CD4-positive, alpha-beta T cell treated with Interleukin-17A for 1 hour (primary cell): Measurements from ENCODE around the gene TTC34.

Source experiments
- DNase-seq: peaks from one replicate; pipeline ENCODE4 v3.0.0-alpha.2; 2020

Gene TTC34

DNA sequence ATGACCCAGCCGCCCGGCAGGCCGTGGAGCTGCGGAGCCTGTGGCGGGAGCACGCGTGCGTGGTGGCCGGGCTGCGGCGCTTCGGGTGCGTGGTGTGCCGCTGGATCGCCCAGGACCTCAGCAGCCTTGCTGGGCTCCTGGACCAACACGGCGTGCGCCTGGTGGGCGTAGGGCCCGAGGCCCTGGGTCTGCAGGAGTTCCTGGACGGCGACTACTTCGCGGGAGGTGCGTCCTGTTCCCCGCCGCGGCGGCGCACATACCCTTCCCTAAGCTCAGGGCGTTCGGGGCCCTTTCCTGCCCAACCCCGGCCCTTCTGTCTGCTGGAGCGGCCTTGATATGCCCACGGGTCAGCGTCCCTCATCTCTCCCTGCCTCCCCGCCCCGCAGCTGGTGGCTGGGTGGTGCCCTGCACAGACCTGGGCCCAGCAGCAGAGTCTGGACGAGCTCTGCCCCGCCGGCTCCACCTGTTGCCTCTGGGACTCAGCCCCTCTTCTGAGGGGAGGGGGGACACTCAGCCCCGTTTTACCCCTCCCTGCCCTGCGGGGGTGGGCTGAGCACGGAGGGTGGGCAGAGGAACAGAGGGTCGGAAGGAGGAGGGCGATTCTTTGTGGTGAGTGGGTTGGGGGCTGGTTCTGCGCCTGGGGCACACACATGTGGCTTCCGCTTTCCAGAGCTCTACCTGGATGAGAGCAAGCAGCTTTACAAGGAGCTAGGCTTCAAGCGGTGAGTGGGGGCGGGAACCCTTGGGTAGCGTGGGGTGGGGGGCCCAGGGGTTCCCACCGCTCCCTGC, 214.2 kb downstream of the TTC34 start:
- no peak for DNase-seq

DNA sequence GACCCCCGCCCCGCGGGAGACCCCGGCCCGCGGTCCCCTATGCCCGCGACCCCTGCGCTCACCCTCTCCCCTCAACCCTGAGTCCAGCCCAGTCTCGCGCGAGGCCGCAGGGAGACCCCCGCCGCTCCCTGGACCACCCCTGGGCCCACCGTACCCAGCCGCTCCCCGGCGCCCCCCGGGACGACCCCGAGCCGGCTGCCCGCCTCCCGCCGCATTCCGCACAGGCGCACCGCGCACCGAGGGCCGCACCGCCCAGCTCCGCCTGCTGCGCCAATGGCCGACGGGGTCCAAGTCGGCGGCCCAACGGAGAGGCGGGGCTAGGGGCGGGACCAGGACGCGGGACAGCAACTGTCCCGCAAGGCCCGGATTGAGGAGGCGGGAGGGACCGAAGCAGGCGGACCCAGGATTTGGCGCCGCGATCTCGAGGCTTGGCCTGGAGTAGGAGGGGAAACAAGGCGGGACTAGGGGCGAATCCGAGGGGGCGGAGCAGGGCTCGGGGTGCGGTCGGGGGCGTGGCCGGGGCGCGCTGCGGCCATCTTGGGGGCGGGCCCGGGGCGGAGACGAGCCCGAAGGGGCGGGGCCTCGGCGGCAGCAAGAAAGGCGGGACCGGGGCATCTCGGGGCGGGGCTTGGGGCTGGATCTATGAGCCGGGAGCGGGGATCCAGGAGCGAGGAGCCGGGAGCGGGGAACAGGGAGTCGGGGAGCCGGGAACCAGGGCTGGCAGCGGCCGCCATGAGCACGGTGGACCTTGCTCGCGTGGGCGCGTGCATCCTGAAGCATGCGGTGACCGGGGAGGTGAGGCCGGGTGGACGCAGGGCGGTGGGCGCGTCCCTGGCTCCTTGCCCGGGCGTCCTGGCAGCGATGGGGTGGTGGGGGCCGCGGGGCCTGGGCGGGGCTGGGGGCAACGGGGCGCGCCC, 215.1 kb downstream of the TTC34 start, which contains the start of gene PRXL2B:
Gene PRXL2B, plus strand, starts transcription at position 624 of the 917 bp plus-strand sequence. Its CDS starts 109 bp downstream, at position 733.
- DNase-seq: peak; percentile 97
